Testis (tissue), 3 donors: ENCODE results near the gene EXOSC1. TPM values are rescaled to one million over a fixed set of nuclear protein-coding genes. Genes with fewer than 3 reads are reported as not detected.
"Not testable (repeated sequence)": the region's sequence is repeated elsewhere in the genome, so short reads cannot be mapped to it uniquely, and the experiment has no call there.

Experiments used
- DNase-seq: peaks from one replicate; pipeline ENCODE4 v3.0.0-alpha.2; 2019
- H3K27ac ChIP-seq, 2 donors: fragments of 200-600 bp; sonication (generic); one replicate each; pipeline ENCODE4 v1.5.1; 2019
- H3K27me3 ChIP-seq: fragments of 200-600 bp; sonication (generic); one replicate; pipeline ENCODE4 v1.5.1; 2019
- H3K36me3 ChIP-seq: fragments of 200-600 bp; sonication (generic); one replicate; pipeline ENCODE4 v1.5.1; 2017; ENCODE audit warnings: low read depth; ENCODE audit errors: missing control alignments
- H3K4me1 ChIP-seq: fragments of 200-600 bp; sonication (generic); one replicate; pipeline ENCODE4 v1.5.1; 2019
- H3K4me3 ChIP-seq, 2 donors: fragments of 200-600 bp; sonication (generic); one replicate each; pipeline ENCODE4 v1.5.1; 2017 to 2019
- H3K9me3 ChIP-seq: fragments of 200-600 bp; sonication (generic); one replicate; pipeline ENCODE4 v1.5.1; 2017
- CTCF ChIP-seq, 3 experiments: fragments of 450-650 bp in 2 of 3; fragments of 200-600 bp in 1 of 3; sonication (generic) in 1 of 3; IDR thresholded peaks; one replicate each; pipeline ENCODE4 v1.5.1; 2016 to 2019; ENCODE audit warnings: antibody characterized with exemption in 3 of 3, mild to moderate bottlenecking in 2 of 3, moderate library complexity in 1 of 3
- POLR2A ChIP-seq: fragments of 450-650 bp; IDR thresholded peaks from one replicate; pipeline ENCODE4 v1.6.1; 2017; ENCODE audit warnings: antibody characterized with exemption, mild to moderate bottlenecking, moderate library complexity
- WGBS, 2 donors: methylation state at CpG; one replicate each; pipeline ENCODE4 v1.1.5; 2018; 5-methylcytosine and 5-hydroxymethylcytosine counted together
- intact Hi-C: fragments of 100-400 bp; cut with DNase I; formaldehyde crosslinking; loops from one replicate; pipeline ENCODE4 v1.15.1; 2023; ENCODE audit warnings: low total_unique reads
- polyA plus RNA-seq: library from polyadenylated mRNA; stranded (reverse); fragments of 350-450 nt; fragmentation: Illumina TruSeq; extraction: RNeasy Lipid Tissue Mini Kit (QIAGEN cat#74804); gene quantifications from one replicate; pipeline ENCODE4 v1.2.3, GENCODE V29; 2014; ENCODE audit warnings: low read depth, low replicate concordance; ENCODE audit not compliant: insufficient read depth
- total RNA-seq, 2 donors: library from RNA; depleted of rRNA; stranded (reverse); fragments of >200 nt; gene quantifications; one replicate each; pipeline ENCODE4 v1.2.3, GENCODE V29; 2016

Gene EXOSC1
- total and polyA plus RNA-seq, 3 donors from 2014 or later = 24.5 to 31.4 (median 27.9) TPM

DNA sequence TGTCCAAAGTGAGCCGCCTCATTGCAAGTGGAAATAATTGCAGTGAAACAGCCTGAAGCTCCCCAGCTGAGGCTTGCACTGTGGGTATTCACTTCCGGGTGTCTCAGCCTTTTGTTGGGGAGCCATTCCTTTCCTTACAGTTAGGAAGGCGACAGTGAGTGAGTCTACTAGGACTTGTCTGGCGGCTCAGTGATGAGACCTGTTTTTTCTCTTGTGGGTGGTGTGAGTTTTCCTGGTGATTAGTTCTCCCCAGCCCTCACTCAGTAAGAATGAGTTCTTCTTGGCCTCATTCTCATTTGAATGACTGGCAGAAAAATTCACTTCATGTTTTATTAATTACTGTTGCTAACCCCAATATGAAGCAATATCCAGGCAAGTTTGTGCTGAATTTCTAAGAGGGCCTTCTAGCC lies 17.2 kb downstream of the EXOSC1 start:
- no peak overlapping the region for H3K27ac ChIP-seq
- H3K9me3 ChIP-seq = no peaks in the 10 kb centered on the region
- H3K4me1 ChIP-seq = peaks cover 25% of the 10 kb centered on the region
- intact Hi-C loops = no loop called here
- 36 to 38% methylated on average over 4 of the region's 4 CpGs for WGBS, 2 donors
- no peaks in the 10 kb centered on the region for H3K36me3 ChIP-seq
- TF ChIP-seq POLR2A (no peak), CTCF (IDR thresholded peaks at IDR 0.05) (no peak)
- H3K4me3 ChIP-seq = no peak overlapping the region
- no peak for DNase-seq
- no peaks in the 10 kb centered on the region for H3K27me3 ChIP-seq

DNA sequence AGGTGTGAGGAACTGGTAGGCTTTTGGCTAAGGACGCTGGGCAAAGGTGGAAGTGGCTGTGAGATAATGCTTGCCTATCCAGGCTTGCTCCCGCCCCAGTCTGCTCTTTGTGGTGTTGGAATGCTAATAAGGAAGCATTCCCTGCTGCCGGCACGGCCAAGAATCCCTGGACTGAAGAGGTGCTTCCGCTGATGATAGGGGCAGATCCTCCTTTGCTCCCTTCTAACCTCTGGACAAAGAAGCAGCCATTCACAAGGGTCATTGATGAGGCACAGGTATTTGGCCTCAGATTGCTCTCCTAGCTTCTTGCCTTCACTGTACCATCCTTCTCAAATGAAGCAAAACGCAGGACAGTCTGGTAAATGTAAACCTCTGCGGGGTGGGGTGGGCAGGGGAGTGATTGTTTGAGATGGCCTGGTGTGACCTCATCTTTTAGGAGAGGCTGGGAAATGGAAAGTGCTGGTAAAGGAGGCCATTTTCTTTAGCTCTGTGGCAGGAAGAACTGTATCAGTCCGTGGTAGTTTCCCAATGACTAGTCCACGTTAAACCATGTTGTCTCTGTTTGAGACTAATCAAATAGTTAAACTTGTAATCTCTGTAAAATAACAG lies 18.1 kb downstream of the EXOSC1 start:
- TF ChIP-seq CTCF (IDR thresholded peaks at IDR 0.05) (no peak), POLR2A (no peak)
- H3K36me3 ChIP-seq = no peaks in the 10 kb centered on the region
- no peaks in the 10 kb centered on the region for H3K27me3 ChIP-seq
- 7 to 14% methylated on average over 9 of the region's 9 CpGs for WGBS, 2 donors
- H3K4me1 ChIP-seq = peaks cover 32% of the 10 kb centered on the region
- H3K4me3 ChIP-seq = peak overlapping the region in 1 of 2 donors; percentile 95
- peak; percentile 43 for DNase-seq
- H3K27ac ChIP-seq = peak overlapping the region; percentile 81 to 90
- intact Hi-C loops = no loop called here
- no peaks in the 10 kb centered on the region for H3K9me3 ChIP-seq

DNA sequence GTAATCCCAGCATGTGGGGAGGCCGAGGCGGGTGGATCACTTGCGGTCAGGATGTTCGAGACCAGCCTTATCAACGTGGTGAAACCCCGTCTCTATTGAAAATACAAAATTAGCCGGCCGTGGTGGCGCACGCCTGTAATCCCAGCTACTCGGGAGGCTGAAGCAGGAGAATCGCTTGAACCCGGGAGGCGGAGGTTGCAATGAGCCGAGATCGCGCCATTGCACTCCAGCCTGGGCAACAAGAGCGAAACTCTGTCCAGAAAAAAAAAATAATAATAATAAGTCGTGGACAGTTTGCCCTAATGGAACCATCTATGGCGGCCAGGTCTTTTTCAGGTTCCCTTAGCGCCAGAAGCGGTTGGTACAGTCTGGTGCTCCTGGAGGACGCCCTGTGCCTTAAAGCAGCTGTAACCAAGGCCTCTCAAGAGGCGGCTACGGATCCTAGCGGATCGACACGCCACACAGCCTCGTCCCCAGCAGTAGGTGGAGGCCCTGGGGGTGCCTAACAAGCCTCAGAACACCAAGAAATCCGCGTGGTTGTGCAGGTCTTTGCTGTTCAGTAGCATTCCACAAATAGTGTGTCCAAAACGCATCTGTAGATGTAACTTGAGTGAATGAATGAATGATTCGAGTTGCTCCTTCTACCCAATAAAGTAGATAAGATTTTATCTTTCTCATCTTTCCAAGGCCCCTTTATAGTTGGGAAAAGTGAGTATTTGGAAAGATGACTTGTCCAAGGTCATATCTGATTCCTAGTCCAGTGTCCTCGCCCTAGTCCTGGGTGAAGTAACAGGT lies 18.8 kb downstream of the EXOSC1 start:
- TF ChIP-seq CTCF (IDR thresholded peaks at IDR 0.05) (no peak), POLR2A (no peak)
- WGBS, 2 donors = 3% methylated on average over 28 to 34 of the region's 34 CpGs

GRCh38 chr10:97425964-97426775 lies 19.6 kb downstream of the EXOSC1 start, which contains the start of gene PGAM1:
PGAM1 (plus strand) TSS chr10:97426191; CDS start chr10:97426308, 117 bp downstream.
- no peaks in the 10 kb centered on the region for H3K36me3 ChIP-seq
- H3K4me1 ChIP-seq = peaks cover 38% of the 10 kb centered on the region
- TF ChIP-seq CTCF (IDR thresholded peaks at IDR 0.05) (peak; percentile 41 to 77 (median 58)), POLR2A (no peak)
- peak within 1 kb of the TSS; percentile 81 to 90 for H3K27ac ChIP-seq
- intact Hi-C loops = no loop called here
- 0 to 1% methylated on average over 41 to 60 of the region's 90 CpGs for WGBS, 2 donors
- no peaks in the 10 kb centered on the region for H3K9me3 ChIP-seq
- H3K4me3 ChIP-seq = peak within 1 kb of the TSS; percentile 82 to 95
- peak; percentile 94 for DNase-seq
- no peaks in the 10 kb centered on the region for H3K27me3 ChIP-seq

More for the DNA sequence above, 18.8 kb downstream of the EXOSC1 start:
- peak; percentile 28 for DNase-seq
- intact Hi-C loops = no loop called here
- Histone ChIP-seq H3K4me3 (peak overlapping the region; percentile 82 to 95), H3K9me3 (no peaks in the 10 kb centered on the region), H3K36me3 (no peaks in the 10 kb centered on the region), H3K4me1 (peaks cover 37% of the 10 kb centered on the region), H3K27me3 (no peaks in the 10 kb centered on the region), H3K27ac (peak overlapping the region; percentile 81 to 90)

GRCh38 chr10:97423757-97424098 lies 22.1 kb downstream of the EXOSC1 start:
- DNase-seq, H3K36me3 ChIP-seq, H3K4me3 ChIP-seq, intact Hi-C loops, H3K9me3 ChIP-seq, H3K27me3 ChIP-seq: not testable (repeated sequence)
- 75 to 83% methylated on average over 6 to 8 of the region's 8 CpGs for WGBS, 2 donors
- Histone ChIP-seq H3K4me1 (peaks cover 58% of the 10 kb centered on the region), H3K27ac (peak overlapping the region; percentile 81 to 86)
